Measurements from ENCODE around the gene DICER1. TPM values are rescaled to one million over a fixed set of nuclear protein-coding genes. Genes with fewer than 3 reads are reported as not detected.

The DICER1 gene
- 28.4 and 33.3 TPM in 2 replicates for total RNA-seq

GRCh38 chr14:95157327-95158189, at the start of gene DICER1:
DICER1 (minus strand) TSS chr14:95157529; CDS start chr14:95133458, 24,071 bp downstream.

Other genes with a start within 250 kb of the DICER1 start
- 1.4 and 1.6 TPM in 2 replicates for gene CLMN, start 162.4 kb upstream of the DICER1 start, total RNA-seq